SK-N-SH treated with all-trans-retinoic acid at 6 μM for 48 hours (cell line): ENCODE data around the gene NAV3.
A peak's percentile ranks its signal among the peaks of the same experiment; 100 is the strongest.

ENCODE experiments used
- ATAC-seq: fragments of 200-7000 bp; cut with Tn5 transposase; 3 replicates; pipeline ENCODE4 v1.9.1; 2020; ENCODE audit warnings: mild to moderate bottlenecking, moderate library complexity
- ARNTL ChIP-seq: fragments of 450-650 bp; formaldehyde crosslinking; IDR thresholded peaks from 2 replicates; pipeline ENCODE4 v1.5.0; 2020; ENCODE audit warnings: low read depth, mild to moderate bottlenecking, moderate library complexity, borderline replicate concordance
- BACH2 ChIP-seq: fragments of 250-450 bp; sonication (Bioruptor Pico); IDR thresholded peaks from 2 replicates; pipeline ENCODE4 v1.9.0; 2021; ENCODE audit warnings: mild to moderate bottlenecking, borderline replicate concordance
- CSDC2 ChIP-seq: fragments of 250-450 bp; sonication (Bioruptor Pico); IDR thresholded peaks from 2 replicates; pipeline ENCODE4 v1.5.0; 2020; ENCODE audit warnings: mild to moderate bottlenecking, moderate library complexity
- ESRRG ChIP-seq: fragments of 250-450 bp; sonication (Bioruptor Pico); IDR thresholded peaks from 2 replicates; pipeline ENCODE4 v1.6.1; 2021; ENCODE audit warnings: mild to moderate bottlenecking
- GLIS3 ChIP-seq: fragments of 250-450 bp; sonication (Bioruptor Pico); IDR thresholded peaks from 2 replicates; pipeline ENCODE4 v1.5.0; 2020; ENCODE audit warnings: mild to moderate bottlenecking, moderate library complexity
- ISL1 ChIP-seq: fragments of 250-450 bp; sonication (Bioruptor Pico); IDR thresholded peaks from 2 replicates; pipeline ENCODE4 v2.1.2; 2022; ENCODE audit warnings: mild to moderate bottlenecking, moderate library complexity
- OSR1 ChIP-seq: fragments of 250-450 bp; sonication (Bioruptor Pico); IDR thresholded peaks from 2 replicates; pipeline ENCODE4 v1.8.0; 2022; ENCODE audit warnings: moderate library complexity, mild to moderate bottlenecking, inconsistent platforms
- PPARA ChIP-seq: fragments of 250-450 bp; sonication (Bioruptor Pico); IDR thresholded peaks from 2 replicates; pipeline ENCODE4 v1.5.0; 2020; ENCODE audit warnings: mild to moderate bottlenecking, borderline replicate concordance
- RARB ChIP-seq: fragments of 250-450 bp; sonication (Bioruptor Pico); IDR thresholded peaks from 2 replicates; pipeline ENCODE4 v1.8.0; 2021; ENCODE audit warnings: mild to moderate bottlenecking, moderate library complexity
- SNAI2 ChIP-seq: fragments of 250-450 bp; sonication (Bioruptor Pico); IDR thresholded peaks from 2 replicates; pipeline ENCODE4 v1.5.0; 2020; ENCODE audit warnings: mild to moderate bottlenecking, moderate library complexity
- ZC3H10 ChIP-seq: fragments of 250-450 bp; sonication (Bioruptor Pico); IDR thresholded peaks from 2 replicates; pipeline ENCODE4 v1.5.1; 2021; ENCODE audit warnings: mild to moderate bottlenecking, moderate library complexity
- ZFP3 ChIP-seq: fragments of 250-450 bp; sonication (Bioruptor Pico); IDR thresholded peaks from 2 replicates; pipeline ENCODE4 v1.5.0; 2020; ENCODE audit warnings: mild to moderate bottlenecking, moderate library complexity
- ZFP30 ChIP-seq: fragments of 450-650 bp; formaldehyde crosslinking; IDR thresholded peaks from 2 replicates; pipeline ENCODE4 v1.5.0; 2022; ENCODE audit warnings: mild to moderate bottlenecking, moderate library complexity
- ZNF565 ChIP-seq: fragments of 450-650 bp; formaldehyde crosslinking; conservative IDR thresholded peaks from 2 replicates; pipeline ENCODE4 v1.5.0; 2020; ENCODE audit warnings: low read depth, mild to moderate bottlenecking, moderate library complexity
- ZNF8 ChIP-seq: fragments of 450-650 bp; formaldehyde crosslinking; IDR thresholded peaks from 2 replicates; pipeline ENCODE4 v1.5.0; 2020; ENCODE audit warnings: mild to moderate bottlenecking, moderate library complexity
- TF ChIP-seq, protein P1 (sequence below): fragments of 250-450 bp; sonication (Bioruptor Pico); IDR thresholded peaks from 2 replicates; pipeline ENCODE4 v1.8.0; 2021; ENCODE audit warnings: low read depth, mild to moderate bottlenecking, moderate library complexity, borderline replicate concordance
- TF ChIP-seq, protein P2 (sequence below): fragments of 250-450 bp; sonication (Bioruptor Pico); IDR thresholded peaks from 2 replicates; pipeline ENCODE4 v1.8.0; 2020; ENCODE audit warnings: mild to moderate bottlenecking, moderate library complexity, borderline replicate concordance
- TF ChIP-seq, protein P3 (sequence below): fragments of 250-450 bp; sonication (Bioruptor Pico); IDR thresholded peaks from 2 replicates; pipeline ENCODE4 v1.5.0; 2020; ENCODE audit warnings: mild to moderate bottlenecking, moderate library complexity
- TF ChIP-seq, protein P4 (sequence below): fragments of 250-450 bp; sonication (Bioruptor Pico); IDR thresholded peaks from 2 replicates; pipeline ENCODE4 v1.5.1; 2020; ENCODE audit warnings: low read depth, mild to moderate bottlenecking, moderate library complexity
- TF ChIP-seq, protein P5 (sequence below): fragments of 250-450 bp; sonication (Bioruptor Pico); IDR thresholded peaks from 2 replicates; pipeline ENCODE4 v1.5.1; 2021; ENCODE audit warnings: mild to moderate bottlenecking, moderate library complexity

NAV3 gene

DNA sequence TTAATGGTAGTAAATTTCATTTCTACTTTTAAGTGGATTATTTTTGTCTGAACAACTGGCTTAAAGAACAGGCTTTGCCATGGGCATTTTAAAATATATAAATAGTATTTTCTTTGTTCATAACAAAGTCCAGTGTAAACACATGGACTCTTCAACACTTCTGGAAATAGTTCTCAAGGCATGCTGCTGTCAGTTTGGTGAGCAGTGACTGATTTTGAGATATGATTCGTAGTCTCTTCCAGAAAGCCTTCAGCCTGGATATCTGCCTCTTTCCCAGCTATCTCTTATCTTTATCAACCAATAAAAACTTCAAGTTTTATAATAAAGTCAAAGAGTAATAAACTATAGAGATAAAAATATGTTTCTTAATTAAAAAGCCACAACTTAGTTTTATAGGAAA, 110.7 kb downstream of the NAV3 start (continued):
- TF ChIP-seq, protein P1, sequence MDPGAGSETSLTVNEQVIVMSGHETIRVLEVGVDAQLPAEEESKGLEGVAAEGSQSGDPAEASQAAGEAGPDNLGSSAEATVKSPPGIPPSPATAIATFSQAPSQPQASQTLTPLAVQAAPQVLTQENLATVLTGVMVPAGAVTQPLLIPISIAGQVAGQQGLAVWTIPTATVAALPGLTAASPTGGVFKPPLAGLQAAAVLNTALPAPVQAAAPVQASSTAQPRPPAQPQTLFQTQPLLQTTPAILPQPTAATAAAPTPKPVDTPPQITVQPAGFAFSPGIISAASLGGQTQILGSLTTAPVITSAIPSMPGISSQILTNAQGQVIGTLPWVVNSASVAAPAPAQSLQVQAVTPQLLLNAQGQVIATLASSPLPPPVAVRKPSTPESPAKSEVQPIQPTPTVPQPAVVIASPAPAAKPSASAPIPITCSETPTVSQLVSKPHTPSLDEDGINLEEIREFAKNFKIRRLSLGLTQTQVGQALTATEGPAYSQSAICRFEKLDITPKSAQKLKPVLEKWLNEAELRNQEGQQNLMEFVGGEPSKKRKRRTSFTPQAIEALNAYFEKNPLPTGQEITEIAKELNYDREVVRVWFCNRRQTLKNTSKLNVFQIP = no peak
- TF ChIP-seq ZNF8 (CRISPR knock-in tag) = no peak

DNA sequence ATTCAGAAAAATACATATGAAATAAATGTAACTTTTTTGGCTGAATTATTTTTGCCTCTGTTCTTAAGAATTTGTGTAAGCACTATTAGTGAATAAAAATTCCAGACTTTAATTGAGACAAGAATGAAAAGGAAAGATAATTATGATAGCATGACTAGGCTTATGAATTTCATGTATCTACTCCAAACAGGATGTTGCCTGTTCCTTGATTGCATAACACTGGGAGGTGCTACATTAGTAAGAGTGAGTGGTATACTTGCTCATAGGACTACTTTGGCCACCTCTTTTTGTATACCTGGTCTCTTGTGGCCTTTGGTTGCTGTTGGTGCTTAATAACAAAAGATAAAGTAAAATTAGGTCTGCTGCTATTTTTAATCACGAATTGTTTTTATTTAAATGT, 112.8 kb downstream of the NAV3 start:
- TF ChIP-seq ISL1 (CRISPR knock-in tag) (no peak), CSDC2 (CRISPR knock-in tag) (no peak), BACH2 (CRISPR knock-in tag) (no peak), ZNF565 (CRISPR knock-in tag) (no peak), ZFP30 (CRISPR knock-in tag) (no peak), OSR1 (no peak), PPARA (no peak), GLIS3 (CRISPR knock-in tag) (no peak), SNAI2 (no peak), ZC3H10 (CRISPR knock-in tag) (no peak), RARB (no peak), ESRRG (no peak)
- TF ChIP-seq, protein P2, sequence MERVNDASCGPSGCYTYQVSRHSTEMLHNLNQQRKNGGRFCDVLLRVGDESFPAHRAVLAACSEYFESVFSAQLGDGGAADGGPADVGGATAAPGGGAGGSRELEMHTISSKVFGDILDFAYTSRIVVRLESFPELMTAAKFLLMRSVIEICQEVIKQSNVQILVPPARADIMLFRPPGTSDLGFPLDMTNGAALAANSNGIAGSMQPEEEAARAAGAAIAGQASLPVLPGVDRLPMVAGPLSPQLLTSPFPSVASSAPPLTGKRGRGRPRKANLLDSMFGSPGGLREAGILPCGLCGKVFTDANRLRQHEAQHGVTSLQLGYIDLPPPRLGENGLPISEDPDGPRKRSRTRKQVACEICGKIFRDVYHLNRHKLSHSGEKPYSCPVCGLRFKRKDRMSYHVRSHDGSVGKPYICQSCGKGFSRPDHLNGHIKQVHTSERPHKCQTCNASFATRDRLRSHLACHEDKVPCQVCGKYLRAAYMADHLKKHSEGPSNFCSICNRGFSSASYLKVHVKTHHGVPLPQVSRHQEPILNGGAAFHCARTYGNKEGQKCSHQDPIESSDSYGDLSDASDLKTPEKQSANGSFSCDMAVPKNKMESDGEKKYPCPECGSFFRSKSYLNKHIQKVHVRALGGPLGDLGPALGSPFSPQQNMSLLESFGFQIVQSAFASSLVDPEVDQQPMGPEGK (CRISPR knock-in tag) = no peak
- TF ChIP-seq, protein P3, sequence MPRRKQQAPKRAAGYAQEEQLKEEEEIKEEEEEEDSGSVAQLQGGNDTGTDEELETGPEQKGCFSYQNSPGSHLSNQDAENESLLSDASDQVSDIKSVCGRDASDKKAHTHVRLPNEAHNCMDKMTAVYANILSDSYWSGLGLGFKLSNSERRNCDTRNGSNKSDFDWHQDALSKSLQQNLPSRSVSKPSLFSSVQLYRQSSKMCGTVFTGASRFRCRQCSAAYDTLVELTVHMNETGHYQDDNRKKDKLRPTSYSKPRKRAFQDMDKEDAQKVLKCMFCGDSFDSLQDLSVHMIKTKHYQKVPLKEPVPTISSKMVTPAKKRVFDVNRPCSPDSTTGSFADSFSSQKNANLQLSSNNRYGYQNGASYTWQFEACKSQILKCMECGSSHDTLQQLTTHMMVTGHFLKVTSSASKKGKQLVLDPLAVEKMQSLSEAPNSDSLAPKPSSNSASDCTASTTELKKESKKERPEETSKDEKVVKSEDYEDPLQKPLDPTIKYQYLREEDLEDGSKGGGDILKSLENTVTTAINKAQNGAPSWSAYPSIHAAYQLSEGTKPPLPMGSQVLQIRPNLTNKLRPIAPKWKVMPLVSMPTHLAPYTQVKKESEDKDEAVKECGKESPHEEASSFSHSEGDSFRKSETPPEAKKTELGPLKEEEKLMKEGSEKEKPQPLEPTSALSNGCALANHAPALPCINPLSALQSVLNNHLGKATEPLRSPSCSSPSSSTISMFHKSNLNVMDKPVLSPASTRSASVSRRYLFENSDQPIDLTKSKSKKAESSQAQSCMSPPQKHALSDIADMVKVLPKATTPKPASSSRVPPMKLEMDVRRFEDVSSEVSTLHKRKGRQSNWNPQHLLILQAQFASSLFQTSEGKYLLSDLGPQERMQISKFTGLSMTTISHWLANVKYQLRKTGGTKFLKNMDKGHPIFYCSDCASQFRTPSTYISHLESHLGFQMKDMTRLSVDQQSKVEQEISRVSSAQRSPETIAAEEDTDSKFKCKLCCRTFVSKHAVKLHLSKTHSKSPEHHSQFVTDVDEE (CRISPR knock-in tag) = no peak
- ATAC-seq = no peak

DNA sequence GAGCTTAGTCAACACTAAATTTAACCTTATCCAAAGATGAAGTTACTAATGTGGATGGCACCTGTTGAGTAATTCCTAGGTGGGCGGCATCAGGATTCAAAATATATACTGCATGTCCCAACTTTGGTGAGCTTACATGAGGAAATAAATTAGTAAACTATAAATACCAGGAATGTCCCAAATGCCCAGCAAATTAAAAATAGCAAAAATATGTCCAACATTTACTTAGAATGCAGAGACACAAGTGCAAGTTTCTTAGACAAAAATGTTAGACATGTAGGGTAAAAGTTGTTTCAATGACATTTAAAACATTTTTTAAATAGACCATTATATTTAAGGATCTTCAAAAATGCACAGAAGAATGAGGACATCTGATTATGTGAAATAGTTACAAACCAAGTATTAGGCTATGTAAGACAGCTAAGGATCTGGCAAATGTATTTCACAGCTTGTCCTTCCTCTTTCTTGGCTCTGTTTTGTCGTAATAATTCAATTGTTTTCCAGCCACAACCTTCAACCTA, 115.9 kb downstream of the NAV3 start:
- peak; percentile 82 for ATAC-seq
- TF ChIP-seq, protein P4, sequence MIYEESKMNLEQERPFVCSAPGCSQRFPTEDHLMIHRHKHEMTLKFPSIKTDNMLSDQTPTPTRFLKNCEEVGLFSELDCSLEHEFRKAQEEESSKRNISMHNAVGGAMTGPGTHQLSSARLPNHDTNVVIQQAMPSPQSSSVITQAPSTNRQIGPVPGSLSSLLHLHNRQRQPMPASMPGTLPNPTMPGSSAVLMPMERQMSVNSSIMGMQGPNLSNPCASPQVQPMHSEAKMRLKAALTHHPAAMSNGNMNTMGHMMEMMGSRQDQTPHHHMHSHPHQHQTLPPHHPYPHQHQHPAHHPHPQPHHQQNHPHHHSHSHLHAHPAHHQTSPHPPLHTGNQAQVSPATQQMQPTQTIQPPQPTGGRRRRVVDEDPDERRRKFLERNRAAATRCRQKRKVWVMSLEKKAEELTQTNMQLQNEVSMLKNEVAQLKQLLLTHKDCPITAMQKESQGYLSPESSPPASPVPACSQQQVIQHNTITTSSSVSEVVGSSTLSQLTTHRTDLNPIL (CRISPR knock-in tag) = no peak
- TF ChIP-seq, protein P1 = no peak
- TF ChIP-seq, protein P5, sequence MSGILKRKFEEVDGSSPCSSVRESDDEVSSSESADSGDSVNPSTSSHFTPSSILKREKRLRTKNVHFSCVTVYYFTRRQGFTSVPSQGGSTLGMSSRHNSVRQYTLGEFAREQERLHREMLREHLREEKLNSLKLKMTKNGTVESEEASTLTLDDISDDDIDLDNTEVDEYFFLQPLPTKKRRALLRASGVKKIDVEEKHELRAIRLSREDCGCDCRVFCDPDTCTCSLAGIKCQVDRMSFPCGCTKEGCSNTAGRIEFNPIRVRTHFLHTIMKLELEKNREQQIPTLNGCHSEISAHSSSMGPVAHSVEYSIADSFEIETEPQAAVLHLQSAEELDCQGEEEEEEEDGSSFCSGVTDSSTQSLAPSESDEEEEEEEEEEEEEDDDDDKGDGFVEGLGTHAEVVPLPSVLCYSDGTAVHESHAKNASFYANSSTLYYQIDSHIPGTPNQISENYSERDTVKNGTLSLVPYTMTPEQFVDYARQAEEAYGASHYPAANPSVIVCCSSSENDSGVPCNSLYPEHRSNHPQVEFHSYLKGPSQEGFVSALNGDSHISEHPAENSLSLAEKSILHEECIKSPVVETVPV (CRISPR knock-in tag) = no peak
- TF ChIP-seq ZNF565 (CRISPR knock-in tag) (no peak), ZNF8 (CRISPR knock-in tag) (no peak), SNAI2 (no peak), ZFP3 (no peak), ARNTL (CRISPR knock-in tag) (no peak), RARB (no peak), OSR1 (no peak), ZC3H10 (CRISPR knock-in tag) (no peak), BACH2 (CRISPR knock-in tag) (no peak), ESRRG (no peak), ISL1 (CRISPR knock-in tag) (no peak)
